SU-DHL-6 (cell line): ENCODE measurements around the gene URM1.

Experiments used
- H2AFZ ChIP-seq: fragments of 200-600 bp; sonication (generic); 2 replicates; pipeline ENCODE4 v1.6.1; 2014; ENCODE audit warnings: low read depth, mild to moderate bottlenecking, moderate library complexity, mixed read lengths, antibody characterized with exemption, low read length; ENCODE audit not compliant: severe bottlenecking
- H3F3A ChIP-seq: fragments of 200-600 bp; shearing (Covaris generic); 2 replicates; pipeline ENCODE4 v1.6.0; 2016; ENCODE audit warnings: antibody characterized with exemption, mild to moderate bottlenecking; ENCODE audit not compliant: insufficient read depth
- H3K27ac ChIP-seq: fragments of 200-600 bp; sonication (generic); 2 replicates; pipeline ENCODE4 v1.5.1; 2016; ENCODE audit warnings: low read depth, mild to moderate bottlenecking, low read length, moderate library complexity, mixed read lengths
- H3K27me3 ChIP-seq: fragments of 200-600 bp; sonication (generic), shearing (Covaris generic); 2 replicates; pipeline ENCODE4 v1.6.0; 2014; ENCODE audit warnings: mild to moderate bottlenecking, low read length
- H3K36me3 ChIP-seq: fragments of 200-600 bp; sonication (generic); 2 replicates; pipeline ENCODE4 v1.6.1; 2014; ENCODE audit warnings: mild to moderate bottlenecking, low read length, mixed read lengths
- H3K4me2 ChIP-seq: fragments of 300-600, 200-600 bp; shearing (Covaris generic), sonication (generic); 2 replicates; pipeline ENCODE4 v1.6.0; 2014; ENCODE audit warnings: low read length, low read depth, mild to moderate bottlenecking; ENCODE audit not compliant: poor library complexity, severe bottlenecking
- H3K4me3 ChIP-seq: fragments of 200-600 bp; sonication (generic); 2 replicates; pipeline ENCODE4 v1.5.1; 2014; ENCODE audit warnings: antibody characterized with exemption, low read length, mild to moderate bottlenecking, mixed read lengths; ENCODE audit not compliant: insufficient read depth, poor library complexity, severe bottlenecking
- H3K79me2 ChIP-seq: fragments of 200-600 bp; sonication (generic); 2 replicates; pipeline ENCODE4 v1.6.1; 2014; ENCODE audit warnings: mild to moderate bottlenecking, low read length, moderate library complexity; ENCODE audit not compliant: insufficient read depth
- H3K9ac ChIP-seq: fragments of 200-600 bp; sonication (generic); 2 replicates; pipeline ENCODE4 v1.7.0; 2014; ENCODE audit warnings: mild to moderate bottlenecking, low read length
- H3K9me2 ChIP-seq: fragments of 200-600 bp; sonication (generic); replicated peaks from 2 replicates; pipeline ENCODE4 v1.6.1; 2014; ENCODE audit warnings: low read length; ENCODE audit not compliant: insufficient read depth
- H3K9me3 ChIP-seq: fragments of 200-600 bp; sonication (generic); 2 replicates; pipeline ENCODE4 v1.6.1; 2014; ENCODE audit warnings: low read length, mixed read lengths; ENCODE audit not compliant: insufficient read depth
- H4K20me1 ChIP-seq: fragments of 200-600 bp; sonication (generic); 2 replicates; pipeline ENCODE4 v1.6.1; 2014; ENCODE audit warnings: low read depth, mild to moderate bottlenecking, antibody characterized with exemption, low read length, moderate library complexity, mixed read lengths
- EZH2phosphoT487 ChIP-seq: fragments of 200-600 bp; sonication (generic), shearing (Covaris generic); conservative IDR thresholded peaks from 2 replicates; pipeline ENCODE4 v1.6.1; 2018; ENCODE audit warnings: mild to moderate bottlenecking, antibody characterized with exemption, low read length, moderate library complexity, mixed read lengths
- TF ChIP-seq, protein P1 (sequence below): fragments of 200-600 bp; sonication (generic); IDR thresholded peaks from one replicate; pipeline ENCODE4 v1.5.1; 2017; ENCODE audit warnings: antibody characterized with exemption, mild to moderate bottlenecking, low read length, moderate library complexity; ENCODE audit not compliant: insufficient read depth, poor library complexity, severe bottlenecking

URM1 gene

DNA sequence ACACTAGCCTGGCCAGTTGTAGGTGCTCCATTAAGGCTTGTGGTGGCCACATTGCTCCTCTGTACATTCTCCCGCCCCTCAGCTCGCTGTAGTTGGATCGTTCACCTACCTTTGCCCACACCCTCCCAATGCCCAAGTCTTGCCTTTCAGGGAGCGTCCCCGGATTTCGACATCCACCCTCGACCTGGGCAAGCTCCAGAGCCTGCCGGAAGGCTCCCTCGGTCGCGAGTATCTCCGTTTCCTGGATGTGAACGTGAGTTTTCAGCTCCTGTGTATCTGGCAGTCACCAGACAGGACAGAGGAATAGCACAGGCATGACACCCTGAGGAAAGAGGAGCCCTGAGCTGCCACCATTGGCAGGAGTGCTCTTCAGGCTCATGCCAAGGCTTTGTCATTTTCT lies 45.5 kb upstream of the URM1 start:
- H3K9me3 ChIP-seq, result no peaks in the 10 kb centered on the region
- H2AFZ ChIP-seq, result no peak overlapping the region
- H3K4me2 ChIP-seq, result no peak overlapping the region
- H3K36me3 ChIP-seq, result no peaks in the 10 kb centered on the region
- H3K9me2 ChIP-seq, result no peaks in the 10 kb centered on the region
- H3K4me3 ChIP-seq, result no peak overlapping the region
- no peaks in the 10 kb centered on the region for H4K20me1 ChIP-seq
- H3K9ac ChIP-seq, result no peak overlapping the region
- H3K79me2 ChIP-seq, result peaks cover 28% of the 10 kb centered on the region
- H3K27ac ChIP-seq, result no peak overlapping the region
- H3K27me3 ChIP-seq, result no peaks in the 10 kb centered on the region
- no peak for TF ChIP-seq EZH2phosphoT487
- TF ChIP-seq, protein P1, sequence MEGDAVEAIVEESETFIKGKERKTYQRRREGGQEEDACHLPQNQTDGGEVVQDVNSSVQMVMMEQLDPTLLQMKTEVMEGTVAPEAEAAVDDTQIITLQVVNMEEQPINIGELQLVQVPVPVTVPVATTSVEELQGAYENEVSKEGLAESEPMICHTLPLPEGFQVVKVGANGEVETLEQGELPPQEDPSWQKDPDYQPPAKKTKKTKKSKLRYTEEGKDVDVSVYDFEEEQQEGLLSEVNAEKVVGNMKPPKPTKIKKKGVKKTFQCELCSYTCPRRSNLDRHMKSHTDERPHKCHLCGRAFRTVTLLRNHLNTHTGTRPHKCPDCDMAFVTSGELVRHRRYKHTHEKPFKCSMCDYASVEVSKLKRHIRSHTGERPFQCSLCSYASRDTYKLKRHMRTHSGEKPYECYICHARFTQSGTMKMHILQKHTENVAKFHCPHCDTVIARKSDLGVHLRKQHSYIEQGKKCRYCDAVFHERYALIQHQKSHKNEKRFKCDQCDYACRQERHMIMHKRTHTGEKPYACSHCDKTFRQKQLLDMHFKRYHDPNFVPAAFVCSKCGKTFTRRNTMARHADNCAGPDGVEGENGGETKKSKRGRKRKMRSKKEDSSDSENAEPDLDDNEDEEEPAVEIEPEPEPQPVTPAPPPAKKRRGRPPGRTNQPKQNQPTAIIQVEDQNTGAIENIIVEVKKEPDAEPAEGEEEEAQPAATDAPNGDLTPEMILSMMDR, result no peak
- H3F3A ChIP-seq, result no peaks in the 10 kb centered on the region

DNA sequence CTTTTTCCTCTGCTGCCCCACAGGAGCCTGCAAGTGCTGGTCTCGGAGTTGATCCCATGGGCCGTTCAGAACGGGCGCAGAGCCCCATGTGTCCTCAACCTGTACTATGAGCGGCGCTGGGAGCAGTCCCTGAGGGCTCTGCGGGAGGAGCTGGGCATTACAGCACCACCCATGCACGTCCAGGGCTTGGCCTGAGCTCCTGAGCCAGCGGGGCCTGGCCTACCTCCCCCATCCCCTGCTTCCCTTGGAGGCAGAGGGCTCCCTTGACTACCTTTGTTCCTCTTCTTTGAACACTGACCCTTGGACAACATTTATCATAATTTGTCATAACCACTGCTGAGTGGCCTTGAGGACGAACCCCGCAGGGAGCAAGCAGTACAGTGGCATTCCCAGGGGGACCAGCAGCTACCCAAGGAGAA lies 37.7 kb upstream of the URM1 start:
- H2AFZ ChIP-seq, result no peak overlapping the region
- no peak overlapping the region for H3K4me2 ChIP-seq

DNA sequence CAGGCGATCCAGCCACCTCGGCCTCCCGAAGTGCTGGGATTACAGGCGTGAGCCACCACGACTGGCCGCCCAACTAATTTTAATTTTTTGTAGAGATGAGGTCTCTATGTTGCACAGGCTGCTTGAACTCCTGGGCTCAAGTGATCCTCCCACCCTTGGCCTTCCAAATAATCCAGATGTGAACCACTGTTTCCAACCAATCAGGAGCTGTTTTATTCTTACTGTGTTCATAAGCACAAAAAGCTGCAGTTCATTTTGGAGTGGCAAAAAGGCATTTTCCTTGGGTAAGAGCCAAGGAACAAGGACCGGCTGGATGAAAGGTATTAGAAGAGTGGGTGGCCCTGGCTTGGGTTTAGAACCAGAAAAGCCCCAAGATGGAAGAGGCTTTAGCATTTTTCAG lies 36.0 kb upstream of the URM1 start:
- H3K79me2 ChIP-seq, result no peaks in the 10 kb centered on the region
- peaks cover 7% of the 10 kb centered on the region; the same call in 1 of the 2 replicates for H3F3A ChIP-seq
- H3K4me2 ChIP-seq, result no peak overlapping the region
- no peak for TF ChIP-seq EZH2phosphoT487
- TF ChIP-seq, protein P1, result no peak
- H3K27ac ChIP-seq, result no peak overlapping the region
- no peaks in the 10 kb centered on the region for H3K36me3 ChIP-seq
- H3K27me3 ChIP-seq, result no peaks in the 10 kb centered on the region
- H2AFZ ChIP-seq, result no peak overlapping the region
- H3K9me3 ChIP-seq, result no peaks in the 10 kb centered on the region
- H3K9me2 ChIP-seq, result no peaks in the 10 kb centered on the region
- H3K9ac ChIP-seq, result no peak overlapping the region
- H3K4me3 ChIP-seq, result no peak overlapping the region
- no peaks in the 10 kb centered on the region for H4K20me1 ChIP-seq

More for the DNA sequence above, 37.7 kb upstream of the URM1 start:
- no peak for TF ChIP-seq EZH2phosphoT487
- TF ChIP-seq, protein P1, result no peak
- no peaks in the 10 kb centered on the region for H4K20me1 ChIP-seq
- H3K27me3 ChIP-seq, result no peaks in the 10 kb centered on the region
- no peak overlapping the region for H3K9ac ChIP-seq
- no peaks in the 10 kb centered on the region for H3F3A ChIP-seq
- no peak overlapping the region for H3K4me3 ChIP-seq
- H3K9me2 ChIP-seq, result no peaks in the 10 kb centered on the region
- H3K79me2 ChIP-seq, result no peaks in the 10 kb centered on the region
- no peaks in the 10 kb centered on the region for H3K36me3 ChIP-seq
- H3K9me3 ChIP-seq, result no peaks in the 10 kb centered on the region
- no peak overlapping the region for H3K27ac ChIP-seq
